DND-41 (cell line): ENCODE results near the gene OPN1MW.
"Not testable (repeated sequence)": the region's sequence is repeated elsewhere in the genome, so short reads cannot be mapped to it uniquely, and the experiment has no call there.

Experiments
- ATAC-seq: fragments of 200-7000 bp; cut with Tn5 transposase; 3 replicates; pipeline ENCODE4 v1.9.1; 2021; ENCODE audit warnings: low read depth; ENCODE audit not compliant: insufficient read depth
- DNase-seq: peaks from one replicate; pipeline ENCODE4 v3.0.0-alpha.2; 2020
- H2AFZ ChIP-seq: 2 replicates; pipeline ENCODE4 v1.6.0; 2012; ENCODE audit warnings: low read depth, low read length
- H3K27ac ChIP-seq: 2 replicates; pipeline ENCODE4 v1.5.1; 2012; ENCODE audit warnings: low read length, inconsistent platforms
- H3K27me3 ChIP-seq: fragments of 200-600 bp; sonication (generic); 2 replicates; pipeline ENCODE4 v1.6.0; 2012; ENCODE audit warnings: low read length, mild to moderate bottlenecking, inconsistent platforms; ENCODE audit not compliant: insufficient read depth, poor library complexity
- H3K36me3 ChIP-seq: 2 replicates; pipeline ENCODE4 v1.5.1; 2012; ENCODE audit warnings: low read length, inconsistent platforms; ENCODE audit not compliant: insufficient read depth
- H3K4me1 ChIP-seq: 2 replicates; pipeline ENCODE4 v1.5.1; 2012; ENCODE audit warnings: mild to moderate bottlenecking, low read length; ENCODE audit not compliant: insufficient read depth
- H3K4me2 ChIP-seq: 2 replicates; pipeline ENCODE4 v1.6.0; 2012; ENCODE audit warnings: mild to moderate bottlenecking, moderate library complexity, low read length, inconsistent platforms; ENCODE audit not compliant: insufficient read depth
- H3K4me3 ChIP-seq, 2 experiments: fragments of 200-600 bp in 1 of 2; shearing (Covaris generic) in 1 of 2; 2 replicates each; pipeline ENCODE4 v1.5.1; 2012 to 2016; ENCODE audit warnings: inconsistent platforms in 2 of 2, low read length in 2 of 2, mild to moderate bottlenecking in 2 of 2, low read depth in 1 of 2, moderate library complexity in 1 of 2
- H3K79me2 ChIP-seq: 2 replicates; pipeline ENCODE4 v1.6.0; 2012; ENCODE audit warnings: low read length, inconsistent platforms; ENCODE audit not compliant: insufficient read depth
- H3K9ac ChIP-seq: 2 replicates; pipeline ENCODE4 v1.6.0; 2012; ENCODE audit warnings: low read depth, mild to moderate bottlenecking, inconsistent platforms, low read length, moderate library complexity
- H3K9me3 ChIP-seq: 2 replicates; pipeline ENCODE4 v1.5.1; 2012; ENCODE audit warnings: low read length, moderate library complexity, mild to moderate bottlenecking, inconsistent platforms; ENCODE audit not compliant: insufficient read depth, severe bottlenecking
- H4K20me1 ChIP-seq: 2 replicates; pipeline ENCODE4 v1.6.0; 2012; ENCODE audit warnings: low read length; ENCODE audit not compliant: insufficient read depth

The OPN1MW gene

DNA sequence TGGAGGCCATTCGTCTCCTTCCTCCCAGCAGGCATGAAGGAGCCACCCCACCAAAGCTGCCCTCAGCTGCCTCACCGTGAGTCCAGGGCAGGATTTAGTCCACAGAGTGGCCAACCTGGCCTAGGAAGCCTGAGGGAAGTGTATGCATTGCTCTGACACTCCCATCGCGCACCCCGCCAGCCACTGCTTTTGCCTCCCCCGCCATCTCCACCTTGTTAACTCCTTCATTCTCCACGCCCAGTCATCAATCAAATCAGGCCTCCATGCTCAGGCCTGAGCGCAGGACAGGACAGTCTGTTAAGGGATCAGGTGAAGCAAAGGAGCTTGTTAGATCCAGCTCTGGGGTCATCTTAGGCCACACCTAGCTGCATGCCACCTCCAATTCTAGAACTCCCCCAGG is 10.4 kb downstream of the OPN1MW start:
- not testable (repeated sequence) for ATAC-seq, H3K4me2 ChIP-seq, DNase-seq, H3K36me3 ChIP-seq, H3K9ac ChIP-seq, H3K4me1 ChIP-seq, H3K79me2 ChIP-seq, H4K20me1 ChIP-seq, H3K9me3 ChIP-seq, H3K27me3 ChIP-seq, H3K4me3 ChIP-seq, H2AFZ ChIP-seq, H3K27ac ChIP-seq

DNA sequence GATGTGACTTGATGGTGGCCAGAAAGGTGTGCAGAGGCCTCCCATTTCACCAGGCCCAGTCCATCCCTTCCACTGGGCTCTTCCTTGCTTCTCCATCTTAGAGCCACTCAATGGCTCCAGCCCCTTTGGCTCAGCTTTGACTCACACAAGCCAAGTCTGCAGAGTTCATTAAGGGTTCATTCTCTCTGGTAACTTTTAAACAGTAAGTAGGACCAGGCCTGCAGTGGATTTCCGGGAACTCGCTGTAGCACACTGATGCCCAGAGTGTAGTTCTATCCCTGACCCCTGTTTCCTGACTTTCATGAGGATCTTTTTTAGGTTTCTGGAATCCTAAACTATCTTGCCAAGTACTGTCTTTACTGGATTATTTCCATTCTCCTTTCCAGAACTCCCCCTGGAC is 11.9 kb downstream of the OPN1MW start:
- not testable (repeated sequence) for H3K4me3 ChIP-seq, ATAC-seq, DNase-seq, H3K36me3 ChIP-seq, H3K27ac ChIP-seq, H3K79me2 ChIP-seq, H3K4me2 ChIP-seq, H4K20me1 ChIP-seq, H3K9ac ChIP-seq, H2AFZ ChIP-seq, H3K4me1 ChIP-seq, H3K27me3 ChIP-seq, H3K9me3 ChIP-seq

DNA sequence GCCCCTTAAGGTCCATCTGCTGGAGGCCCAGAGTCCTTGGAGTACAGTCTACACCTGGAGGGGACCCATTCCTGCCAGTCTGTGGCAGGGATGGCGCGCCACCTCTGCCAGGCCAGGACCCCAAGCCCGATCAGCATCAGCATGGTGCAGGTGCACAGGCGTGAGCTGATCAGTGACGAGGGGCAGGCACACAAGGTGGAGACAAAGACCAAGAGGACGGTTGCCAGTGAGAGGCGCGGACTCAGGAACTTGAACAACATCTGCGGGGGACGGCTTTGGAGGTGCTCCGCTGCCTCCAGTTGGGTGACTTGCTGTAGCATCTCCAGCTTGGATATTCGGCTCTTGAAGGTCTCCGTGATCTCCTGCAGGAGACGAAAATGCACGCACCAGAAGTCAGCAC is 14.1 kb downstream of the OPN1MW start:
- H2AFZ ChIP-seq, H4K20me1 ChIP-seq, H3K79me2 ChIP-seq, H3K9ac ChIP-seq, H3K4me3 ChIP-seq, H3K36me3 ChIP-seq, H3K4me2 ChIP-seq, DNase-seq, H3K27me3 ChIP-seq, H3K4me1 ChIP-seq, ATAC-seq, H3K9me3 ChIP-seq, H3K27ac ChIP-seq: not testable (repeated sequence)

DNA sequence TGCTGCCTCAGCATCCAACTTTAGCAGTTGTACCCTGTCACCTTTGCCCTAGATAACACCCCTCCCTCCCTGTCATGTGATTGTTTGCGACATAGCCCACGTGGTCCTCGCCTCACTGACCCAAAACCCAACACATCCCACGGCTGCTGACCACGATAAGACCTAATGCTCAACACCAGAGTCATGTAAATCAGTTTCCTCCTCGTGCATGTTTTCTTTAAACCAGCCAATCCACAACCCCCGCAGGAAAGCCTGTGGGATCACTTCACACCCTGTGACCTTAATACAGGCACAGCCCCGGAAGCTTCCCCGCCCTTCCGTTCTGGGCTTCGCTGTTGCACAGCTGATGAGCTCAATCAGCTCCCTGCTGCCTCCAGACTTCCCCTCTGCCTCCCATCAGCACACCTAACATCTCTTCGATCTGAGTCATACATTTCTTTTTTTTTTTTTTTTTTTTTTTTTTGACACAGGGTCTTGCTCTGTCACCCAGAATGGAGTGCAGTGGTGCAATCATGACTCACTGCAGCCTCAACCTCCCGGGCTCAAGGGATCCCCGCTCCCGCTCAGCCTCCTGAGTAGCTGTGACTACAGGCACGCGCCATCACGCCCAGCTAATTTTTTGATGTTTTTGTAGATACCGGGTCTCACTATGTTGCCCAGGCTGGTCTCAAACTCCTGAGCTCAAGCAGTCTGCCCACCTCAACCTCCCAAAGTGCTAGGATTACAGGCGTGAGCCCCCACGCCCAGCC is 27.4 kb downstream of the OPN1MW start:
- H3K9ac ChIP-seq, H3K4me1 ChIP-seq, H3K4me3 ChIP-seq, H3K4me2 ChIP-seq, H4K20me1 ChIP-seq, H2AFZ ChIP-seq, H3K9me3 ChIP-seq, H3K27ac ChIP-seq, DNase-seq, H3K79me2 ChIP-seq, H3K27me3 ChIP-seq, H3K36me3 ChIP-seq: not testable (repeated sequence)
- peak; percentile 99 for ATAC-seq

DNA sequence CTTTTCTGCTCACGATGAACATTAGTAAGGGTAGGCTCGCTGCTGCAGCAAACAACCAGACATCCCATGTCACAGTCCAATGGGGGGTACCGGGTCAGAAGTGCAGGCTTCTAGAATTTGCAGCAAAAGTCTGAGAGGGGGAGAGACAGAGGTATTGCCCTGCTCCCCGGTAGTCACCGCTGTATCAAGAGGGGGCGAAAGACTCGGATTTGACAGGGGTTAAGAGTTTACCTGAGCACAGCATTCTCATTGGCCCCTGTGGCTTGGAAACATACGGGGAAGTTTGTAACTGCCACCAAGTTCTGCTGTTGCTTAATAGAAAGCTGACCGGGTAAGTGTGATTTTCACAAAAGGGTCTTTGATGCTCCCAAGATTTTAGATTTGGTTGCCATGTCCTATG is 28.7 kb downstream of the OPN1MW start:
- H3K36me3 ChIP-seq, H3K79me2 ChIP-seq, H3K4me3 ChIP-seq, H4K20me1 ChIP-seq, H3K27ac ChIP-seq, H2AFZ ChIP-seq, H3K4me1 ChIP-seq, ATAC-seq, DNase-seq, H3K4me2 ChIP-seq, H3K9me3 ChIP-seq, H3K9ac ChIP-seq, H3K27me3 ChIP-seq: not testable (repeated sequence)

DNA sequence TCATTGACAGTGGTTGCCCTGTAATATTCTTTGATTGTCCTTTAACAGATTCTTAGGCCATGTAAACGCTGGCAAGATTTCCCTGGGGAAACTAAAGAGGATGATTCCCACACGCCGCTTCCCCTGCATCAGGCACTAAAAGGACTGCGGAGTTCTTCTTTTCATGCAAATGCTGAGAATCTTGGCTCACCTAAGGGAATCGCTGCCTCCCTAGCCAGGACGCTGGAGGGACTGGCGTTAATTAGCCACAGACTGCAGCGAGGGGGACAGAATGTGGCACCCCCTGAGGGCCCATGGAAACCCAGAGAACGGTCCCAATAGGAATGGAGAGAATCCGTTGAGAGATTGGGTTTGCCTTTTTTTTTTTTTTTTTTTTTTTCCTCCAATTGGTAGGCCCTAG is 29.1 kb downstream of the OPN1MW start:
- H3K79me2 ChIP-seq, H3K9ac ChIP-seq, H3K27ac ChIP-seq, H3K36me3 ChIP-seq, H3K4me1 ChIP-seq, H3K4me3 ChIP-seq, H3K27me3 ChIP-seq, H4K20me1 ChIP-seq, H3K9me3 ChIP-seq, DNase-seq, H3K4me2 ChIP-seq, H2AFZ ChIP-seq, ATAC-seq: not testable (repeated sequence)

DNA sequence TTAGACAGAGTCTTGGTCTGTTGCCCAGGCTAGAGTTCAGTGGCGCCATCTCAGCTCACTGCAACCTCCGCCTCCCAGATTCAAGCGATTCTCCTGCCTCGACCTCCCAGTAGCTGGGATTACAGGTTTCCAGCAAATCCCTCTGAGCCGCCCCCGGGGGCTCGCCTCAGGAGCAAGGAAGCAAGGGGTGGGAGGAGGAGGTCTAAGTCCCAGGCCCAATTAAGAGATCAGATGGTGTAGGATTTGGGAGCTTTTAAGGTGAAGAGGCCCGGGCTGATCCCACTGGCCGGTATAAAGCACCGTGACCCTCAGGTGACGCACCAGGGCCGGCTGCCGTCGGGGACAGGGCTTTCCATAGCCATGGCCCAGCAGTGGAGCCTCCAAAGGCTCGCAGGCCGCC is 37.1 kb downstream of the OPN1MW start, which contains the start of gene OPN1MW2:
OPN1MW2 (plus strand) TSS at position 301 of the 400 bp plus-strand sequence; CDS start at position 361, 60 bp downstream.
- H3K4me3 ChIP-seq, H3K27me3 ChIP-seq, H3K4me1 ChIP-seq, H3K9me3 ChIP-seq, ATAC-seq, H4K20me1 ChIP-seq, H3K4me2 ChIP-seq, H3K36me3 ChIP-seq, H3K9ac ChIP-seq, DNase-seq, H3K27ac ChIP-seq, H3K79me2 ChIP-seq, H2AFZ ChIP-seq: not testable (repeated sequence)

DNA sequence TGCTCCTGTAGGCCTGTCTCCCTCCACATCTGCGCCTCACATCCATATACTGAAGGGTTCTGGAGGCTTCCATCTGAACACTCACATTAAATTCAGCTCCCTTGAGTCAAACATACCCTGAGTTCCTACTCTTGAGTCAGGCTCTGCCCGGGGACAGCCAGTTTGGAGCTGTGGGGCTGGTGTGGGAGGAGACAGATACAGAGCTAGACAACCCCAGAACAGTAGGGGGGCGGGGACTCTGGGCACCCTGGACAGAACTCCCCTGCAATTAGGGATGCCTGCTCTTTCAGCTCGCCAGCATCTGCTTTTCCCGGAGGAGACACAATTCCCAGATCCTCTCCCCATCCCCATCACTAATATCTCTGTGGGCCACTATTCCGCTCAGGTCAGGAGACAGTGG is 42.9 kb downstream of the OPN1MW start:
- not testable (repeated sequence) for H2AFZ ChIP-seq, H3K9ac ChIP-seq, H3K4me1 ChIP-seq, ATAC-seq, H3K4me2 ChIP-seq, DNase-seq, H3K27ac ChIP-seq, H3K36me3 ChIP-seq, H3K79me2 ChIP-seq, H3K27me3 ChIP-seq, H3K4me3 ChIP-seq, H3K9me3 ChIP-seq, H4K20me1 ChIP-seq
